ENCODE results near the gene UQCC3. TPM values are rescaled to one million over a fixed set of nuclear protein-coding genes. Genes with fewer than 3 reads are reported as not detected.
"Not testable (repeated sequence)": the region's sequence is repeated elsewhere in the genome, so short reads cannot be mapped to it uniquely, and the experiment has no call there.

UQCC3 gene
- total RNA-seq, 1 experiment from 2014 or later: 17.9 TPM

- Histone ChIP-seq H3K27ac (ENCODE audit: low read depth, low read length) (peak overlapping the region; percentile 98), H3K79me2 (ENCODE audit: insufficient read depth, low read length) (peaks cover 79% of the 10 kb centered on the region), H3K9me2 (ENCODE audit: insufficient read depth) (no peaks in the 10 kb centered on the region), H2AFZ (ENCODE audit: low read depth, low read length, poor library complexity, severe bottlenecking) (no peak overlapping the region), H3K4me3 (replicated peaks in 1 of 2; ENCODE audit: low read depth in 1 of 2, low read length in 2 of 2) (peak overlapping the region; percentile 96 to 97), H3K36me3 (ENCODE audit: control insufficient read depth in 1 of 2, insufficient read depth in 2 of 2, low read length in 2 of 2) (peaks cover 6 to 11% of the 10 kb centered on the region in 2 experiments; a peak in 3 of 4 replicates), H3K9me3 (ENCODE audit: control insufficient read depth in 1 of 2, insufficient read depth in 1 of 2, low read depth in 1 of 2, low read length in 2 of 2) (no peaks in the 10 kb centered on the region), H3K27me3 (ENCODE audit: insufficient read depth, low read length) (no peaks in the 10 kb centered on the region), H4K20me1 (ENCODE audit: insufficient read depth) (no peaks in the 10 kb centered on the region), H3K9ac (ENCODE audit: low read length) (peak overlapping the region; percentile 100), H3K4me1 (ENCODE audit: control insufficient read depth in 1 of 2, insufficient read depth in 2 of 2, low read length in 2 of 2) (peaks cover 31 to 58% of the 10 kb centered on the region in 2 experiments), H3K4me2 (ENCODE audit: low read length) (peak overlapping the region; percentile 95)
- no peak for TF ChIP-seq CEBPB (IDR thresholded peaks at IDR 0.05; ENCODE audit: low read depth)
- TF ChIP-seq EZH2phosphoT487 (IDR thresholded peaks at IDR 0.05; ENCODE audit: borderline replicate concordance): no peak
- ChIA-PET CTCF (no interaction called here), RAD21 (ENCODE audit: low non-redundant PET in 1 of 2, low total read pairs in 2 of 2, uncharacterized antibody in 2 of 2, unreplicated experiment in 2 of 2) (no interaction called here), POLR2A (interaction anchor here (1.3 to 4.3 kb wide), 3 partner anchors 8 to 168 kb away, joined by 4 to 21 read pairs (median 21); partner anchors contain the start of genes C11orf98, CSKMT and HNRNPUL2)
- no peak for DNase-seq (ENCODE audit: low read depth, low spot score)
- no peak for ATAC-seq
- BruUV-seq (replicated peaks): no TSS peak
- intact Hi-C loops (cut with micrococcal nuclease): loop anchor here (5.0 to 10.0 kb wide), 3 partner anchors 81 to 114 kb away; partner anchors contain the start of genes POLR2G, TMEM179B and TUT1
Measured at GRCh38 chr11:62673196-62673525, 1.7 kb downstream of the UQCC3 start.

- Histone ChIP-seq H3K36me3 (ENCODE audit: control insufficient read depth in 1 of 2, insufficient read depth in 2 of 2, low read length in 2 of 2) (peaks cover 6 to 11% of the 10 kb centered on the region in 2 experiments; a peak in 3 of 4 replicates), H3K4me1 (ENCODE audit: control insufficient read depth in 1 of 2, insufficient read depth in 2 of 2, low read length in 2 of 2) (peaks cover 33 to 54% of the 10 kb centered on the region in 2 experiments), H3K79me2 (ENCODE audit: insufficient read depth, low read length) (peaks cover 78% of the 10 kb centered on the region)
- CTCF ChIA-PET; H3K4me2 ChIP-seq (ENCODE audit: low read length); H3K27me3 ChIP-seq (ENCODE audit: insufficient read depth, low read length); BruUV-seq (replicated peaks); ATAC-seq; RAD21 ChIA-PET (ENCODE audit: low non-redundant PET in 1 of 2, low total read pairs in 2 of 2, uncharacterized antibody in 2 of 2, unreplicated experiment in 2 of 2); H3K27ac ChIP-seq (ENCODE audit: low read depth, low read length); H3K4me3 ChIP-seq (replicated peaks in 1 of 2; ENCODE audit: low read depth in 1 of 2, low read length in 2 of 2); H2AFZ ChIP-seq (ENCODE audit: low read depth, low read length, poor library complexity, severe bottlenecking); H3K9me2 ChIP-seq (ENCODE audit: insufficient read depth); H3K9me3 ChIP-seq (ENCODE audit: control insufficient read depth in 1 of 2, insufficient read depth in 1 of 2, low read depth in 1 of 2, low read length in 2 of 2); H3K9ac ChIP-seq (ENCODE audit: low read length); DNase-seq (ENCODE audit: low read depth, low spot score); H4K20me1 ChIP-seq (ENCODE audit: insufficient read depth): not testable (repeated sequence)
- POLR2A ChIA-PET: interaction anchor here (1.4 to 3.9 kb wide), 3 partner anchors 10 to 86 kb away, joined by 3 to 21 read pairs (median 6); partner anchors contain the start of genes C11orf98, CSKMT, POLR2G and TUT1
- intact Hi-C loops (cut with micrococcal nuclease): loop anchor here (10.0 kb wide), 1 partner anchor 89 kb away; the partner anchor contains the start of gene POLR2G
Measured at GRCh38 chr11:62675415-62675814, 3.9 kb downstream of the UQCC3 start.

All from HCT116 (cell line).